GM12872 (cell line): ENCODE results near the gene TPST1.

Source experiments
- TF ChIP-seq, protein P1 (sequence below): IDR thresholded peaks from 3 replicates; pipeline ENCODE4 v1.5.1; 2011; ENCODE audit warnings: low read depth, mild to moderate bottlenecking, low read length, moderate library complexity; ENCODE audit not compliant: insufficient read depth

Gene TPST1

GRCh38 chr7:66204822-66205740, at the start of gene TPST1:
TPST1 (plus strand) TSS chr7:66205334; CDS start chr7:66240426, 35,092 bp downstream.
- TF ChIP-seq, protein P1, sequence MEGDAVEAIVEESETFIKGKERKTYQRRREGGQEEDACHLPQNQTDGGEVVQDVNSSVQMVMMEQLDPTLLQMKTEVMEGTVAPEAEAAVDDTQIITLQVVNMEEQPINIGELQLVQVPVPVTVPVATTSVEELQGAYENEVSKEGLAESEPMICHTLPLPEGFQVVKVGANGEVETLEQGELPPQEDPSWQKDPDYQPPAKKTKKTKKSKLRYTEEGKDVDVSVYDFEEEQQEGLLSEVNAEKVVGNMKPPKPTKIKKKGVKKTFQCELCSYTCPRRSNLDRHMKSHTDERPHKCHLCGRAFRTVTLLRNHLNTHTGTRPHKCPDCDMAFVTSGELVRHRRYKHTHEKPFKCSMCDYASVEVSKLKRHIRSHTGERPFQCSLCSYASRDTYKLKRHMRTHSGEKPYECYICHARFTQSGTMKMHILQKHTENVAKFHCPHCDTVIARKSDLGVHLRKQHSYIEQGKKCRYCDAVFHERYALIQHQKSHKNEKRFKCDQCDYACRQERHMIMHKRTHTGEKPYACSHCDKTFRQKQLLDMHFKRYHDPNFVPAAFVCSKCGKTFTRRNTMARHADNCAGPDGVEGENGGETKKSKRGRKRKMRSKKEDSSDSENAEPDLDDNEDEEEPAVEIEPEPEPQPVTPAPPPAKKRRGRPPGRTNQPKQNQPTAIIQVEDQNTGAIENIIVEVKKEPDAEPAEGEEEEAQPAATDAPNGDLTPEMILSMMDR, result peak; percentile 73

DNA sequence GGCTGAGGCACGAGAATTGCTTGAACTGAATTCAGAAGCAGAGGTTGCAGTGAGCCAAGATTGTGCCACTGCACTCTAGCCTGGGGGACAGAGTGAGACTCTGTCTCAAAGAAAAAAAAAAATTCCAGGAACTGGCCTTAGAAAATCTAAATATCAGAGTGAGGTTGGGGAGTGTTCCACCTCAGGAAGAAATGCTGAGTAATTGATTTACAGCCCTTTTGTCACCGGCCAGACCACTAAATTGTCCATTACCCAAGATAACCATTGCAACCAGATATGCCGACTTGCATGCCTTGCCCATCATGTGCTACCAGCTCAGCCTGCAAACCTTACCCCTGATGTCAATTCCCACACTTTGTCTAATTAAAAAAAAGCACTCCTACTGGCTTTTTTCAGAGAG, 48.1 kb upstream of the TPST1 start:
- TF ChIP-seq, protein P1, result no peak

DNA sequence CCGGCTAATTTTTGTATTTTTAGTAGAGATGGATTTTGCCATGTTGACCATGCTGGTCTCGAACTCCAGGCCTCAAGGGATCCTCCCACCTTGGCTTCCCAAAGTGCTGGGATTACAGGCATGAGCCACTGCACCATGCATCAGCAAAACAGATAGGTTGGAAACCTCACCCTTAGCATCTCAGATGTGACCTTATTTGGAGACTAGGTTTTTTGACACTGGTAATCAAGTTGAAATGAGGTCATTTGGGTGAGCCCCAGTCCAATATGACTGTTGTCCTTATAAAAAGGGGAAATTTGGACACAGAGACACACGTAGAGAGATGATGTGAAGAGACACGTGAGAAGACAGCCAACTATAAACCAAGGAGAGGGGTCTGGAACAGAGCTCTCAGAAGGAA, 42.5 kb upstream of the TPST1 start:
- TF ChIP-seq, protein P1, result no peak

- TF ChIP-seq, protein P1, result no peak
Measured at GRCh38 chr7:66163186-66163610, 41.9 kb upstream of the TPST1 start.

DNA sequence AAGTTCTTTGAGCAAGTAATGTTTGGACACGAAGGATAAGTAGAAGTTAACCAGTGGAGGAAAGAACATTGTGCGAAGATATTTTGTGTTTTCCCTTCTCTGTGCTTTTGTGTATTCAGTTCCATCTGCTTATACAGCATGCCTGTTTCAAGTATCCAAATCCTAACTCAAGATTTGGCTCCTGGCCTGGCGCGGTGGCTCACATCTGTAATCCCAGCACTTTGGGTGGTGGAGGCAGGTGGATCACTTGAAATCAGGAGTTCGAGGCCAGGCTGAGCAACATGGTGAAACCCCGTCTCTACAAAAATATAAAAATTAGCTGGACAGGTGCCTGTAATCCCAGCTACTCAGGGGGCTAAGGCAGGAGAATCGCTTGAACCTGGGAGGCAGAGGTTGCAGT, 40.8 kb upstream of the TPST1 start:
- TF ChIP-seq, protein P1, result no peak

GRCh38 chr7:66167773-66168387, 37.3 kb upstream of the TPST1 start:
- TF ChIP-seq, protein P1, result no peak

GRCh38 chr7:66169616-66170015, 35.5 kb upstream of the TPST1 start:
- TF ChIP-seq, protein P1, result no peak
